Suppressor macrophage treated with lipopolysaccharide for 1 hour (primary cell): Measurements from ENCODE around the gene SMIM36.
"Not testable (repeated sequence)": the region's sequence is repeated elsewhere in the genome, so short reads cannot be mapped to it uniquely, and the experiment has no call there.

Experiments used
- DNase-seq, 3 donors: peaks; one replicate each; pipeline ENCODE4 v3.0.0-alpha.2; 2020 to 2022

Gene SMIM36

GRCh38 chr17:55411463-55411855, 99.8 kb downstream of the SMIM36 start:
- no peak for DNase-seq

- DNase-seq, result no peak
These were observed 100.4 kb downstream of the SMIM36 start for GRCh38 chr17:55410722-55411462.

- no peak for DNase-seq
These were observed 102.0 kb downstream of the SMIM36 start for GRCh38 chr17:55409030-55409800.

GRCh38 chr17:55407641-55408566, 103.3 kb downstream of the SMIM36 start:
- peak in 1 of 3 donors; percentile 22 for DNase-seq

GRCh38 chr17:55405600-55405999, 105.7 kb downstream of the SMIM36 start:
- no peak for DNase-seq

- DNase-seq, result not testable (repeated sequence)
These were observed 107.1 kb downstream of the SMIM36 start for GRCh38 chr17:55404197-55404596.

GRCh38 chr17:55402374-55402773, 108.9 kb downstream of the SMIM36 start:
- no peak for DNase-seq
